Measurements from ENCODE around the gene NFKBIA.

Gene NFKBIA

DNA sequence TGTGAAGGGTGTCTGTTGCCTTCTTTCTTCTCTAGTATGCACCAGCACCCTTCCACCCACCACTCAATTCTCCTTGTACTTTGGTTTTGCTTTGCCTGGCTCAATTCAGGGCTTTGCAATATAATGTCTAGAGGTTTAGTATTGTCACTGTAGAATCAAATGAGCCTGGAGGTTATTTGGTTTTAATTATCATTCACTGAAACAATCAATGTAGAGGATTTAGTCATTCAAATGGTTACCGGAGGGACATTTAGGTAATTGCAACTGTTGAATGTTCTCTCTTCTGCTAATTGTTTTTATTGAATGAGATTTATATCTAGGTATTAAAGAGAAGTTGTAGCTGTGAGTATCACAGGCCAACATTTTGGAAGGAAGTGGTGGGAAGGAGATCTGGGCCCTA, 29.3 kb upstream of the NFKBIA start:
- no peak for TF ChIP-seq CTCF (IDR thresholded peaks at IDR 0.05; ENCODE audit: insufficient read depth, low read depth, low read length, missing control alignments)

GRCh38 chr14:35430459-35431199, 26.1 kb upstream of the NFKBIA start:
- no peak overlapping the region for H3K4me3 ChIP-seq (ENCODE audit: low read length)
- no peak for DNase-seq (ENCODE audit: low read depth)
- no peak for TF ChIP-seq CTCF (IDR thresholded peaks at IDR 0.05; ENCODE audit: insufficient read depth, low read depth, low read length, missing control alignments)

More for the DNA sequence above, 29.3 kb upstream of the NFKBIA start:
- H3K4me3 ChIP-seq (ENCODE audit: low read length), result no peak overlapping the region
- no peak for DNase-seq (ENCODE audit: low read depth)

DNA sequence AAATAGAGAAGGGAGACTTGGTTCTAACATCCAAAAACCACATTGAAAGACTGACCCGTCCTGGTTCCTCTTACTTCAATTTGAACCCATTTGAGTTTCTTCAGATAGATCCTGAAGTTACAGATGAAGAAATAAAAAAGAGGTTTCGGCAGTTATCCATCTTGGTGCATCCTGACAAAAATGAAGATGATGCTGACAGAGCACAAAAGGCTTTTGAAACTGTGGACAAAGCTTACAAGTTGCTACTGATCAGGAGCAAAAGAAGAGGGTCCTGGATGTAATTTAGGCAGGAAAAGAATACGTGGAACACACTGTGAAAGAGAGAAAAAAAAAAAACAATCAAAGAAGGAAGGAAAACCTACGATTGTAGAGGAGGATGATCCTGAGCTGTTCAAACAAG, 25.4 kb upstream of the NFKBIA start:
- no peak overlapping the region for H3K4me3 ChIP-seq (ENCODE audit: low read length)
- no peak for TF ChIP-seq CTCF (IDR thresholded peaks at IDR 0.05; ENCODE audit: insufficient read depth, low read depth, low read length, missing control alignments)
- no peak for DNase-seq (ENCODE audit: low read depth)

DNA sequence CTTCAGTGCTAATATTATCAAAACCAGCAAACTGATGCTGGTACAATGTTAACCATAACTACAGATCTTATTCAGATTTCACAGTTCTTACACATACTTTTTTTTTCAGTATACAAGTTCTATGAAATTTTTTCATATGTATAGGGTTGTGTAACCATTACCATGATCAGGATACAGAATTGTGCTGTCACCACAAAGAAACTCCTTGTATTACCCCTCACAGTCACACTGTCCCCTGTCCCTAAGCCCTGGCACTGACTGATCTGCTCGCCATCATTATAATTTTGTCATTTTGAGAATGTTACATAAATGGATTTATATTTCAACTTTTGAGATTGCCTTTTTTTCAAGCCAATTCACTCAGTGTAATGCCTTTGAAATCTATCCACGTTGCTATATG, 21.3 kb upstream of the NFKBIA start:
- no peak for TF ChIP-seq CTCF (IDR thresholded peaks at IDR 0.05; ENCODE audit: insufficient read depth, low read depth, low read length, missing control alignments)

GRCh38 chr14:35423621-35424020, 19.1 kb upstream of the NFKBIA start:
- DNase-seq (ENCODE audit: low read depth), result no peak
- no peak for TF ChIP-seq CTCF (IDR thresholded peaks at IDR 0.05; ENCODE audit: insufficient read depth, low read depth, low read length, missing control alignments)
- H3K4me3 ChIP-seq (ENCODE audit: low read length), result no peak overlapping the region

More for the DNA sequence above, 21.3 kb upstream of the NFKBIA start:
- H3K4me3 ChIP-seq (ENCODE audit: low read length), result no peak overlapping the region
- DNase-seq (ENCODE audit: low read depth), result no peak

- DNase-seq (ENCODE audit: low read depth), result peak; percentile 41
- no peak overlapping the region for H3K4me3 ChIP-seq (ENCODE audit: low read length)
- TF ChIP-seq CTCF (IDR thresholded peaks at IDR 0.05; ENCODE audit: insufficient read depth, low read depth, low read length, missing control alignments), result no peak
These were observed 15.7 kb upstream of the NFKBIA start for GRCh38 chr14:35420036-35420811.

All from epithelial cell of esophagus (primary cell).